ENCODE results near the gene DDX5.

DNA sequence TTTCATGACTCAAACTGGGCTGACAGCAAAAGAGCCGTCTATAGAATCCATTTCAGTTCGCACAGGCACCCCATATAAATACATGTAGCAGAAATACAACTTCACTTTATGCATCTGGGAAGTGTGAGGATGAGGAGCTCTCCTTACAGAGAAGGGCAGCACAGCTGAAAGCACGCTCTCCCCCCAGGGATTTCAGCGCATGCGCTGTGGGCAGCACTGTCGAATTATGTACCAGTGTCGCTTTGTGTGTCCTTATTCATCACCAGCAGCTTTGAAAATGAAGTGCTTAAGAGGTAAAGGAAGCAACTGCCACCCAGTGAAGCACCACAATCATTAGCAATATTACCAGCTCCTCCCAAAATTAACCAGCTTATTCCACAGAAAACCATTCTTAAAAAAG is 40.6 kb upstream of the DDX5 start:
- TF ChIP-seq, protein P1, sequence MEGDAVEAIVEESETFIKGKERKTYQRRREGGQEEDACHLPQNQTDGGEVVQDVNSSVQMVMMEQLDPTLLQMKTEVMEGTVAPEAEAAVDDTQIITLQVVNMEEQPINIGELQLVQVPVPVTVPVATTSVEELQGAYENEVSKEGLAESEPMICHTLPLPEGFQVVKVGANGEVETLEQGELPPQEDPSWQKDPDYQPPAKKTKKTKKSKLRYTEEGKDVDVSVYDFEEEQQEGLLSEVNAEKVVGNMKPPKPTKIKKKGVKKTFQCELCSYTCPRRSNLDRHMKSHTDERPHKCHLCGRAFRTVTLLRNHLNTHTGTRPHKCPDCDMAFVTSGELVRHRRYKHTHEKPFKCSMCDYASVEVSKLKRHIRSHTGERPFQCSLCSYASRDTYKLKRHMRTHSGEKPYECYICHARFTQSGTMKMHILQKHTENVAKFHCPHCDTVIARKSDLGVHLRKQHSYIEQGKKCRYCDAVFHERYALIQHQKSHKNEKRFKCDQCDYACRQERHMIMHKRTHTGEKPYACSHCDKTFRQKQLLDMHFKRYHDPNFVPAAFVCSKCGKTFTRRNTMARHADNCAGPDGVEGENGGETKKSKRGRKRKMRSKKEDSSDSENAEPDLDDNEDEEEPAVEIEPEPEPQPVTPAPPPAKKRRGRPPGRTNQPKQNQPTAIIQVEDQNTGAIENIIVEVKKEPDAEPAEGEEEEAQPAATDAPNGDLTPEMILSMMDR (conservative IDR thresholded peaks at IDR 0.05; ENCODE audit: low read depth, low read length): no peak
- TF ChIP-seq MAFK (IDR thresholded peaks at IDR 0.05; ENCODE audit: low read depth, low read length) (no peak), RAD21 (IDR thresholded peaks at IDR 0.05; ENCODE audit: low read length) (no peak), RCOR1 (IDR thresholded peaks at IDR 0.05; ENCODE audit: insufficient replicate concordance, low read length) (no peak), CEBPB (IDR thresholded peaks at IDR 0.05; ENCODE audit: low read depth, low read length) (no peak), POLR2A (IDR thresholded peaks at IDR 0.05; ENCODE audit: low read depth, low read length) (no peak), NFE2L2 (IDR thresholded peaks at IDR 0.05; ENCODE audit: low read depth, low read length) (no peak), RFX5 (IDR thresholded peaks at IDR 0.05; ENCODE audit: low read depth, low read length) (no peak), SMC3 (IDR thresholded peaks at IDR 0.05; ENCODE audit: low read depth, low read length) (no peak), FOS (IDR thresholded peaks at IDR 0.05; ENCODE audit: low read depth, low read length) (no peak), BHLHE40 (IDR thresholded peaks at IDR 0.05; ENCODE audit: low read depth, low read length) (no peak), CHD1 (IDR thresholded peaks at IDR 0.05; ENCODE audit: low read depth, low read length) (no peak)
- TF ChIP-seq, protein P2, sequence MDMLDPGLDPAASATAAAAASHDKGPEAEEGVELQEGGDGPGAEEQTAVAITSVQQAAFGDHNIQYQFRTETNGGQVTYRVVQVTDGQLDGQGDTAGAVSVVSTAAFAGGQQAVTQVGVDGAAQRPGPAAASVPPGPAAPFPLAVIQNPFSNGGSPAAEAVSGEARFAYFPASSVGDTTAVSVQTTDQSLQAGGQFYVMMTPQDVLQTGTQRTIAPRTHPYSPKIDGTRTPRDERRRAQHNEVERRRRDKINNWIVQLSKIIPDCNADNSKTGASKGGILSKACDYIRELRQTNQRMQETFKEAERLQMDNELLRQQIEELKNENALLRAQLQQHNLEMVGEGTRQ (IDR thresholded peaks at IDR 0.05; ENCODE audit: low read depth, low read length): no peak

All from IMR-90 (cell line).